ENCODE measurements around the gene TMEM233. TPM values are rescaled to one million over a fixed set of nuclear protein-coding genes. Genes with fewer than 3 reads are reported as not detected.
A peak's percentile ranks its signal among the peaks of the same experiment; 100 is the strongest.

The TMEM233 gene
- total RNA-seq (ENCODE audit: unreplicated experiment), result 7.2 TPM
- long read RNA-seq, partial matches to known transcripts, result 0 of 7 reads
- long read RNA-seq, other reads (novel, unspliced or antisense), result 3 of 7 reads

DNA sequence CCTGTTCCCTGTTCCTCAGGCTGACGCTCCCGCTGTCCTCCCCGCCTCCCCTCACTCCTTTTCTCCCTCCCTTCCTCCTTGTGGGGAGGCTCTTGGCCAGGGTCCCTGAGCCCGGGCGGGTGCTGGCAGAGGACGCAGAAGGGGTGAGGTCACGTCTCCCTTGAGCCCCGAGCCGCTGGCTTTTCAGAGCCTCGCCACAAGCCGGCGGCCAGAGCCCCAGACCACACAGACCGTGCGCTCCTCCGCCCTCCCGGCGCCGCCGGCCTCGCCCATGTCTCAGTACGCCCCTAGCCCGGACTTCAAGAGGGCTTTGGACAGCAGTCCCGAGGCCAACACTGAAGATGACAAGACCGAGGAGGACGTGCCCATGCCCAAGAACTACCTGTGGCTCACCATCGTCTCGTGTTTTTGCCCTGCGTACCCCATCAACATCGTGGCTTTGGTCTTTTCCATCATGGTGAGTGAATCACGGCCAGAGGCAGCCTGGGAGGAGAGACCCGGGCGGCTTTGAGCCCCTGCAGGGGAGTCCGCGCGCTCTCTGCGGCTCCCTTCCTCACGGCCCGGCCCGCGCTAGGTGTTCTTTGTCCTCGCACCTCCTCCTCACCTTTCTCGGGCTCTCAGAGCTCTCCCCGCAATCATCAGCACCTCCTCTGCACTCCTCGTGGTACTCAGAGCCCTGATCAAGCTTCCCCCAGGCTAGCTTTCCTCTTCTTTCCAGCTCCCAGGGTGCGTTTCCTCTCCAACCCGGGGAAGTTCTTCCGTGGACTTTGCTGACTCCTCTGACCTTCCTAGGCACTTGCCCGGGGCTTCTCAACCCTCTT, at the start of gene TMEM233:
TSS of gene TMEM233 (plus strand) at position 197 of the 821 bp plus-strand sequence. CDS start at position 272, 75 bp downstream.
- H3K9me3 Mint-ChIP-seq (ENCODE audit: unreplicated experiment), result no peaks in the 10 kb centered on the region
- peaks cover 52% of the 10 kb centered on the region for H3K4me1 Mint-ChIP-seq (ENCODE audit: unreplicated experiment)
- H3K4me3 Mint-ChIP-seq (ENCODE audit: unreplicated experiment), result peak within 1 kb of the TSS; percentile 100
- TF ChIP-seq, protein P1, sequence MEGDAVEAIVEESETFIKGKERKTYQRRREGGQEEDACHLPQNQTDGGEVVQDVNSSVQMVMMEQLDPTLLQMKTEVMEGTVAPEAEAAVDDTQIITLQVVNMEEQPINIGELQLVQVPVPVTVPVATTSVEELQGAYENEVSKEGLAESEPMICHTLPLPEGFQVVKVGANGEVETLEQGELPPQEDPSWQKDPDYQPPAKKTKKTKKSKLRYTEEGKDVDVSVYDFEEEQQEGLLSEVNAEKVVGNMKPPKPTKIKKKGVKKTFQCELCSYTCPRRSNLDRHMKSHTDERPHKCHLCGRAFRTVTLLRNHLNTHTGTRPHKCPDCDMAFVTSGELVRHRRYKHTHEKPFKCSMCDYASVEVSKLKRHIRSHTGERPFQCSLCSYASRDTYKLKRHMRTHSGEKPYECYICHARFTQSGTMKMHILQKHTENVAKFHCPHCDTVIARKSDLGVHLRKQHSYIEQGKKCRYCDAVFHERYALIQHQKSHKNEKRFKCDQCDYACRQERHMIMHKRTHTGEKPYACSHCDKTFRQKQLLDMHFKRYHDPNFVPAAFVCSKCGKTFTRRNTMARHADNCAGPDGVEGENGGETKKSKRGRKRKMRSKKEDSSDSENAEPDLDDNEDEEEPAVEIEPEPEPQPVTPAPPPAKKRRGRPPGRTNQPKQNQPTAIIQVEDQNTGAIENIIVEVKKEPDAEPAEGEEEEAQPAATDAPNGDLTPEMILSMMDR (IDR thresholded peaks at IDR 0.05; ENCODE audit: unreplicated experiment), result no peak
- H3K27ac Mint-ChIP-seq (ENCODE audit: unreplicated experiment), result peak within 1 kb of the TSS; percentile 96
- H3K27me3 Mint-ChIP-seq (ENCODE audit: unreplicated experiment), result peaks cover 21% of the 10 kb centered on the region
- H3K36me3 Mint-ChIP-seq (ENCODE audit: low read depth, unreplicated experiment), result peaks cover 27% of the 10 kb centered on the region
- DNase-seq (ENCODE audit: low spot score), result peak; percentile 42

DNA sequence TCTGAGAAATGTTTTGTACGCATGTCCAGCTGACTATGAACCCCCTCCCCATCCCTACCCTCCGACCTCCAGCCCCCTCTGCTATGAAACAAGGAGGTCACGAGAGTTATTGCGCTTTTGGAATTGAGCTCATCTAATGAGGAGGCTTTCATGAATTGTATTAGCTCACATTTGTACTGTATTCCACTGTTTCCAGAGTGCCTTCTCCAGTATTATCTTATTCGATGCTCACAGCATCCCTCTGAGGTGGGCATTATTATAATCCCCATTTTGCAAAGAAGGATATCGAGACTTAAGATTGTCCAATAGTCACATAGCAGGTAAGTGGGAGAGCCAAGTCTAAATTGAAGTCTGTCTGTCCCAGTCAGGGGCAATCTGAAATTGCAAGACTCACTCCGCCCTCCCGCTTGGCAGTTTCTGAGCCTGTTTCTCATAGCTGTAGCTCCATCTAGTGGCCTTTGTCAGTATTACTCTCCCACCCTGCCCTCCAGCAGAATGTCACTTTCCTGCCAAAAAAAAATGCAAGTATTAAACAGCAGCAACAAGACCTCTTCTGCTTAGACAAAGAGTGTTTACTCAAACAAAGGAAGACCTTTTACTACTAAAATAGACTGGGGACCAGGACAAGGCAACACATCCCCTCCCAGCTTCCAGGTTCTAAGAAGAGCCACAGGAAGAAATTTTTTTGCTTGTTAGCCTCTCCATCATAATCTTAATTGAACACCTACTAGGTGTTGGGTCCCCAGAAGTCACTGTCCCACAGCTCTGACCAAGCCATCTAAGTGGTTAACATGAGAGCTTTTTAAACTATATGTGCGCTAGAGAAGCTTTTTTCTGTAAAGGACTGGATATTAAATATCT, 48.6 kb upstream of the TMEM233 start:
- no peak overlapping the region for H3K4me3 Mint-ChIP-seq (ENCODE audit: unreplicated experiment)
- peak; percentile 78 for DNase-seq (ENCODE audit: low spot score)
- TF ChIP-seq, protein P1 (IDR thresholded peaks at IDR 0.05; ENCODE audit: unreplicated experiment), result peak; percentile 88
- H3K27ac Mint-ChIP-seq (ENCODE audit: unreplicated experiment), result no peak overlapping the region
- no peaks in the 10 kb centered on the region for H3K9me3 Mint-ChIP-seq (ENCODE audit: unreplicated experiment)
- H3K4me1 Mint-ChIP-seq (ENCODE audit: unreplicated experiment), result no peaks in the 10 kb centered on the region
- H3K27me3 Mint-ChIP-seq (ENCODE audit: unreplicated experiment), result peaks cover 1% of the 10 kb centered on the region
- H3K36me3 Mint-ChIP-seq (ENCODE audit: low read depth, unreplicated experiment), result peaks cover 33% of the 10 kb centered on the region

DNA sequence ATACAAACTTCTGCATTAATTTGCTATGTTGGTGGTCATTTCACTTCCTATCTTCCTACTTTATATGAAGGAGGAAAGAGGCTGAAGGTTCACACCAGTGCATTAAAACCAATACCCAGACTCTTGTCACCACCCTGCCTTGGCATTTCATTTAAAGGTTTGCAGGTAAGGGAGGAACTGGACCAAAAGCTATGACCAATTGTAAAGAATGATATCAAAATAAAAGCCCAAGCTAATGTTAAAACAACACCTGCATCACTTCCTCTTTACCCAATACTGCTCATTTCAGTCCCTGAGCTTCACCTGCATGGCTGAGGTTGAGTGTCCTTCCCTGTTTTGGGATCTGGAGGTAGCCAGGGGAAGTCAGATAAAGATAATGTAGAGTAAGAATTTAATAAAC, 47.2 kb upstream of the TMEM233 start:
- no peak overlapping the region for H3K4me3 Mint-ChIP-seq (ENCODE audit: unreplicated experiment)
- H3K27me3 Mint-ChIP-seq (ENCODE audit: unreplicated experiment), result peaks cover 2% of the 10 kb centered on the region
- peaks cover 26% of the 10 kb centered on the region for H3K36me3 Mint-ChIP-seq (ENCODE audit: low read depth, unreplicated experiment)
- DNase-seq (ENCODE audit: low spot score), result no peak
- no peaks in the 10 kb centered on the region for H3K4me1 Mint-ChIP-seq (ENCODE audit: unreplicated experiment)
- H3K9me3 Mint-ChIP-seq (ENCODE audit: unreplicated experiment), result no peaks in the 10 kb centered on the region
- no peak overlapping the region for H3K27ac Mint-ChIP-seq (ENCODE audit: unreplicated experiment)
- TF ChIP-seq, protein P1 (IDR thresholded peaks at IDR 0.05; ENCODE audit: unreplicated experiment), result no peak

DNA sequence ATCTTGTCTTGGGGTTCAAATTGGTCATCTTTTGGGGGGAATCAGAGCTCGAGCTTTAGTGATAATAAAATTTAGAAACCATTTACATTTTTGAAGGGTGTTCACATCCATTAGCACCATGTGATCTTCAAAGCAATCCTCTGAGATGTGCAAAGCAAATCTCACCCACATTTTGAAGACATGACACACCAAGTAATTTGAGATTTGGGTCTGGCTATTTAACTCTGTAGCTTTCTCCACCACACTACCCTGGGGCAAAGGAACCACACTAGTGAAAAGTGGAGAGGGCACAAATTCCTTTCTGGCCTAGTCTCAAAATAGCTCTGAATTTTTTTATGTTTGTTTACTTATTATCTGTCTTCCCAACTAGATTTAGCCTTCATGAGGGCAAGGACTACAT, 46.6 kb upstream of the TMEM233 start:
- H3K27ac Mint-ChIP-seq (ENCODE audit: unreplicated experiment), result no peak overlapping the region
- no peaks in the 10 kb centered on the region for H3K9me3 Mint-ChIP-seq (ENCODE audit: unreplicated experiment)
- no peak for DNase-seq (ENCODE audit: low spot score)
- no peaks in the 10 kb centered on the region for H3K4me1 Mint-ChIP-seq (ENCODE audit: unreplicated experiment)
- no peak overlapping the region for H3K4me3 Mint-ChIP-seq (ENCODE audit: unreplicated experiment)
- peaks cover 2% of the 10 kb centered on the region for H3K27me3 Mint-ChIP-seq (ENCODE audit: unreplicated experiment)
- TF ChIP-seq, protein P1 (IDR thresholded peaks at IDR 0.05; ENCODE audit: unreplicated experiment), result no peak
- H3K36me3 Mint-ChIP-seq (ENCODE audit: low read depth, unreplicated experiment), result peaks cover 21% of the 10 kb centered on the region
